HPDE6-E6E7 (cell line): ENCODE data around the gene ZNF784.

Experiments
- DNase-seq: peaks from one replicate; pipeline ENCODE4 v3.0.0; 2011; ENCODE audit warnings: missing footprints; ENCODE audit errors: extremely low spot score

ZNF784 gene

DNA sequence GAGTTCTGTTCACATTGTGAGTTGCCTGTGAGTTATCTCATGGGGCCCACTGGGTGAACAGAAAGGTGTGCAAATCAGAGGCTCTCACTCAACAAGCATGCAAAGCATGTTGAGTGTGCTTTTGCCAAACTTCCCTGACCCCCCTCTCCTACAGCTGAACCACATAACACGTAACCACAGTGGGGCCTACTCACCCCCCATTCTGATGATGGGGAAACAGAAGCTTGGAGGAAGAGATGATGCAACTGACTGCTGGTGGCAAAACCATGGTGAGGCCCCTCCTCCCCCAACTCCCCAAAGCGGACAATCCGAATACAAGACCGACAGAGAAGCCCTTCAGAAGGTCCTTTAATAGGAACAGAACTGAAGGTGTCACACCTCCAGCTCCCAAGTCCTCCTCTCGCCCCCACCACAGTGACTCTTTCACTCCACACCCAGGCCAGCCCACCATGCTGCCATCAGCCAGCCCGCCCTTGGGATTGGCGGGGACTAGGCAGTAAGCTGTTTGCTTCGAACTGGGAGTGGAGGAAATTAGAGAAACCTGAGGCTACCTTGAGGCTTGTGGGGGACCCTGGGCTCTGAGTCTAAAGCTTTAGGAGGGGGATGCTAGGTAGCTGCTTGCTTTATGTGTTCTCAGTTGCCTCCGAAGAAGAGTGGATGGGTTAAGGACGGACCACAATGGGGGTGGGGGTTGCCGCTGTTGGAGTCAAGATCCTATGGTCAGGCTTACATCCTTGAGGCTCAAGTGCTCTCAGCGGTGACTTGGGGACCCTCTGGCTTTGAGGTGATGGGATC is 3.8 kb downstream of the ZNF784 start:
- no peak for DNase-seq

DNA sequence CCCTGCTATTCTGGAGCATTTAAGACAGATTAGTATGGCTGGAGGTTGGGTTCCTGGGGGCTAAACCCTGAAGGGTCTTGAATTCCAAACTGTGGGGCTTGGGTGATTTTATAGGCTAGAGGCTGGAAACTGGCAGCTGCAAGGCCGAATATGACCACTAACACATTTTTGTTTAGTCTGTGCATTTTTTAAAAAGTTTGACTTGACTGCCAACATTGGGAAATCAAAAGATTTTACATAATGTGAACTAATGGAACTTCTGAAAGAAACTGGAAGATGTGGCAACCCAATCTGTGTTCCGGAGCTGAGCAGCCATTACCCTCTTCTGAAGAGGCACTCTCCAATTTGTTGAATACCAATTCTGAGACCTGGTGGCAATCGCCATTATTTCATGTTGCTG is 5.1 kb downstream of the ZNF784 start:
- DNase-seq: no peak

DNA sequence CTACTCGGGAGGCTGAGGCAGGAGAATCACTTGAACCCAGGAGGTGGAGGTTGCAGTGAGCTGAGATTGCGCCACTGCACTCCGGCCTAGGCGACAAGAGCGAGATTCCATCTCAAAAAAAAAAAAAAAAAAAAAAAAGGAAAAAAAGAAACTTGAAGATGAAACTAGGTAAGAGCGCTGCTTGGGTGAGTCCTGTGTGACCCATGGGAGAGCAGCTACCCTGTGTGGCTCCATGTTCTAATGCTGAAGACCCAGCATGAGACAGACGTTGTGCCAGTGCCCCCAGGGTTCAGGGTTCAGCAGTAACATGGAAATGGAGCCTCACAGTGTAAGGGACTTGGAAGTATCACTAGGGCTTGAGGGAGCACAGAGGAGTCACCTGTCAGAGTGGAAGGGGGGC is 5.9 kb downstream of the ZNF784 start:
- DNase-seq: no peak

DNA sequence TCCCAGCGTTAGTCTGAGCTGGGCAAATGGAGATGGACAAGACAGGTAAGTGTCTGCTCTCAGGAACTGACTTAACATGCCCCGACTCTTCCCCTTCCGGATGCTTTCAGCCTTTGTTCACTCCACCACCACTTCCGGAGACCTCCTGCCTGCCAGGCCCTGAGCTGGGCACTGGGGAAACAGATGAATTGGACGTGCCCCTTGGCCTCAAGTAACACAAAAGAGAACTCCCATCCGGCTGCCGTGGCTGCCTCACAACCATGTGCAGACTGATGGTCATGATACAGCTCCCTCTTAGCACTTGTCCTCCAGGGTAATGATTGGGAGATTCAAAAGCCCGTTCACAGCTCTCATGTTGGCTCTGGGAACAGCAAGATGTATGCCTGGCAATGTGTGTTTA is 6.9 kb downstream of the ZNF784 start:
- no peak for DNase-seq

DNA sequence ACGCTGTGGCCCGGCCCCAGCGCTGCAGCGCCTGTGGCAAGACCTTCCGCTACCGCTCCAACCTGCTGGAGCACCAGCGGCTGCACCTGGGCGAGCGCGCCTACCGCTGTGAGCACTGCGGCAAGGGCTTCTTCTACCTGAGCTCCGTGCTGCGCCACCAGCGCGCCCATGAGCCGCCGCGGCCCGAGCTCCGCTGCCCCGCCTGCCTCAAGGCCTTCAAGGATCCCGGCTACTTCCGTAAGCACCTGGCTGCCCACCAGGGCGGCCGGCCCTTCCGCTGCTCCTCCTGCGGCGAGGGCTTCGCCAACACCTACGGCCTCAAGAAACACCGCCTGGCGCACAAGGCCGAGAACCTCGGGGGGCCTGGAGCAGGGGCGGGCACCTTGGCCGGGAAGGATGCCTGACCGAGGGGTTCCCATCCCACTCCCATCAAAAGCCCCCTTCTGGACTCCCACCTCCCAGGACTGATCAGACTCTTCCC is 7.9 kb downstream of the ZNF784 start:
- no peak for DNase-seq

DNA sequence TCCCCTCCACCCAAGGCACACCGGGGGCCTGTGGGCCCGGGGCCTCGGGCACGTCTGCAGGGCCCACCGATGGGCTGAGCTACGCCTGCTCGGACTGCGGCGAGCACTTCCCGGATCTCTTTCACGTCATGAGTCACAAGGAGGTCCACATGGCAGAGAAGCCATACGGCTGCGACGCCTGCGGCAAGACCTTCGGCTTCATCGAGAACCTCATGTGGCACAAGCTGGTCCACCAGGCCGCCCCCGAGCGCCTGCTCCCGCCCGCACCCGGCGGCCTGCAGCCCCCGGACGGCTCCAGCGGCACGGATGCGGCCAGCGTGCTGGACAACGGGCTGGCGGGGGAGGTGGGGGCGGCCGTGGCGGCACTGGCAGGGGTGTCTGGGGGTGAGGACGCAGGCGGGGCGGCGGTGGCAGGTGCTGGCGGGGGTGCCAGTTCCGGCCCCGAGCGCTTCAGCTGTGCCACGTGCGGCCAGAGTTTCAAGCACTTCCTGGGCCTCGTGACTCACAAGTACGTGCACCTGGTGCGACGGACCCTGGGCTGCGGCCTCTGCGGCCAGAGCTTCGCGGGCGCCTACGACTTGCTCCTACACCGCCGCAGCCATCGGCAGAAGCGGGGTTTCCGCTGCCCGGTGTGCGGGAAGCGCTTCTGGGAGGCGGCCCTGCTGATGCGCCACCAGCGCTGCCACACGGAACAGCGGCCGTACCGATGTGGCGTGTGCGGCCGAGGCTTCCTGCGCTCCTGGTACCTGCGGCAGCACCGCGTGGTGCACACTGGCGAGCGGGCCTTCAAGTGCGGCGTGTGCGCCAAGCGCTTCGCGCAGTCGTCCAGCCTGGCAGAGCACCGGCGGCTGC is 8.6 kb downstream of the ZNF784 start:
- DNase-seq: no peak

DNA sequence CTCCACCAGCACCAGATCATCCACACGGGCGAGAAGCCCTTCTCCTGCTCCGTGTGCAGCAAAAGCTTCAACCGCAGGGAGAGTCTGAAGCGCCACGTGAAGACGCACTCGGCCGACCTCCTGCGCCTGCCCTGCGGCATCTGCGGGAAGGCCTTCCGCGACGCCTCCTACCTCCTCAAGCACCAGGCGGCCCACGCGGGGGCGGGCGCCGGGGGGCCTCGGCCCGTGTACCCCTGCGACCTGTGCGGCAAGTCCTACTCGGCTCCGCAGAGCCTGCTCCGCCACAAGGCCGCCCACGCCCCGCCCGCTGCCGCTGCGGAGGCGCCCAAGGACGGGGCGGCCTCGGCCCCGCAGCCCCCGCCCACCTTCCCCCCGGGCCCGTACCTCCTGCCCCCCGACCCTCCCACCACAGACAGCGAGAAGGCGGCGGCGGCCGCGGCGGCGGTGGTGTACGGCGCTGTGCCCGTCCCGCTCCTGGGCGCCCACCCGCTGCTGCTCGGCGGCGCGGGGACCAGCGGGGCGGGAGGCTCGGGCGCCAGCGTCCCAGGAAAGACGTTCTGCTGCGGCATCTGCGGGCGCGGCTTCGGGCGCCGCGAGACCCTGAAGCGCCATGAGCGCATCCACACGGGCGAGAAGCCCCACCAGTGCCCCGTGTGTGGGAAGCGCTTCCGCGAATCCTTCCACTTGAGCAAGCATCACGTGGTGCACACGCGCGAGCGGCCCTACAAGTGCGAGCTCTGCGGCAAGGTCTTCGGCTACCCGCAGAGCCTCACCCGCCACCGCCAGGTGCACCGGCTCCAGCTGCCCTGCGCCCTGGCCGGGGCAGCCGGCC is 9.4 kb downstream of the ZNF784 start:
- DNase-seq: no peak

DNA sequence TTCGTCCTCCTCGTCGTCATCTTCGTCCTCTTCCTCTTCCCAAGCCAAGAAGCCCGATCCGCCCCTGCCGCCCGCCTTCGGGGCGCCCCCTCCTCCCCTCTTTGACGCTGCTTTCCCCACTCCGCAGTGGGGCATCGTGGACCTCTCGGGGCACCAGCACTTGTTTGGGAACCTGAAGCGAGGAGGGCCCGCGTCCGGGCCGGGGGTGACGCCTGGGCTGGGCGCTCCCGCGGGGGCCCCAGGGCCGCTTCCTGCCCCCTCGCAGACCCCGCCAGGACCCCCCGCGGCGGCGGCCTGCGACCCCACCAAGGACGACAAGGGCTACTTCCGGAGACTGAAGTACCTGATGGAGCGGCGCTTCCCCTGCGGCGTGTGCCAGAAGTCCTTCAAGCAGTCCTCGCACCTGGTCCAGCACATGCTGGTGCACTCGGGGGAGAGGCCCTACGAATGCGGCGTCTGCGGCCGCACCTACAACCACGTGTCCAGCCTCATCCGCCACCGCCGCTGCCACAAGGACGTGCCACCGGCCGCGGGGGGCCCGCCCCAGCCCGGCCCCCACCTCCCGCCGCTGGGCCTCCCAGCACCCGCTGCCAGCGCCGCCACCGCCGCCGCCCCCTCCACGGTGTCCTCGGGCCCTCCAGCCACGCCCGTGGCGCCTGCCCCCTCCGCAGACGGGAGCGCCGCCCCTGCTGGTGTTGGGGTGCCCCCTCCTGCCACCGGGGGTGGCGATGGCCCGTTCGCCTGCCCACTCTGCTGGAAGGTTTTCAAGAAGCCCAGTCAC is 10.2 kb downstream of the ZNF784 start:
- no peak for DNase-seq

DNA sequence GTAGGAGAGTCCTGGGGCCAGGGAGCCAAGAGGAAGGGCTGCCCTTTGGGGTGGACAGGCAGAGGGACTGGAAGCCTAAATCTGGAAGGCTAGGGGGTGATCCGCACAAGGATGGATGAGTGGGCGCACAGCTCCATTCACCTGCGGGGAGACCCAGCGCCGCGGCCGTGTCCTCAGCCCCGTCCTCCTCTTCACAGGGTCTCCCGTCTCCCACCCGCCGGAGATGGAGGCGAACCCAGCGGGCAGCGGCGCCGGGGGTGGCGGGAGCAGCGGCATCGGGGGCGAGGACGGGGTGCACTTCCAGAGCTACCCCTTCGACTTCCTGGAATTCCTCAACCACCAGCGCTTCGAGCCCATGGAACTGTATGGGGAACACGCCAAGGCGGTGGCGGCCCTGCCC is 11.0 kb downstream of the ZNF784 start:
- no peak for DNase-seq

DNA sequence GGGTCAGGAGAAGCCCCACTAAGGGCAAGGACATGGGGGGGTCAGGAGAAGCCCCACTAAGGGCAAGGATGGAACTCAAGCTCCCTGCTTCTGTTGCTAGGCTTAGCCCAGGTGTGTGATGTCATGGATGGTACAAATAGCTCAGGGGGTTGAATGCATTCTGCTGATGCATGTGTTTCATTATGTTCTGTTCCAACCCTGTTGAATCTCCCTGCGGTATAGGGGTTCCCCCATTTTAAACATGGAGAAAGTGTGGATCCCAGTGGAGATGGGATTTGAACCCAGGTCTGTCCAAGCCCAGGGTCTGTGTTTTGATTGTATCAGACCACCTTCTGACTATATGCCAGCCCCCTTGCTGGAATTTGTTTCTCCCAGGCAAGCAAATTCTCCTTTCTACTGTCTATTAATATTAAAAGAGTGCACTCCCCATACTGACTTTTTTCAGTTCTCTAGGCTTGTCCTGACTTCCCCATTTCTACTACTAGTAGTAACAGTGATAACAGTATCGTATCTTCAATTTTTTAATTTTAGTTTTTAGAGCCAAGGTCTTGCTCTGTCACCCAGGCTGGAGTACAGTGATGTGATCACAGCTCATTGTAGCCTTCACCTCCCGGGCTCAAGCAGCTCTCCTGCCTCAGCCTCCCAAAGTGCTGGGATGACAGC is 12.3 kb downstream of the ZNF784 start:
- no peak for DNase-seq

DNA sequence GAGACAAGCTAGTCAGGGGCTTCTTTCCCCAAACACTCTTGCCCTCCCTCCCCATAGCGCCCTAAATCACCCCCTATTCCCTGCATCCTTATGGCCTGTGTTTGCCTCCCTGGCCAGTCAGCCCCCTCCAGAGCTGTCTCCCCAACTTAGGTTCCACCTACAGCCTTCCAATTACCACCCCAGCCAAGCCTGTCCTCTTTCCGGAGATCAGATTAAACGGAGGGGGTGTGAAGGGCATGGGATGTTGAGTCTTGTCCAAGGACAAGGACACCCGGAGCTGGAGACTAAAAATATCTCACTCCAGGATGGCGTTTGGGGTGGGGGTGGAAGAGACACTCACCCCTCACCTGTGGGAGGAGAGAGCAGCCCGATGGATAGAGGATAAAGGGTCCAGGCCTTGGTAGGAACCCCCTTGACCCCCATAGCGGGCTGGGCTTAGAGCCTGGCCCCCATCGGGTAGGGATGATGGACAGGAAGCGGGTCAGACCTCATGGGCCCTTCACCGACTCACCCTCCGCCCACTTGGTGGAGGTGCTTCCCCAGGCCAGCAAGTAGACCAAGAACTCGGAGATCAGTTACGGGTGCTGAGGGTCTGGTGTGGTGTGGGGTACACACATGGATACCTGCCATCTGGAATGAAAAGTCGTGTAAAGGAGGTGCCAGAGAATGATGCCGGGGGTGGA is 12.9 kb downstream of the ZNF784 start:
- DNase-seq: no peak

DNA sequence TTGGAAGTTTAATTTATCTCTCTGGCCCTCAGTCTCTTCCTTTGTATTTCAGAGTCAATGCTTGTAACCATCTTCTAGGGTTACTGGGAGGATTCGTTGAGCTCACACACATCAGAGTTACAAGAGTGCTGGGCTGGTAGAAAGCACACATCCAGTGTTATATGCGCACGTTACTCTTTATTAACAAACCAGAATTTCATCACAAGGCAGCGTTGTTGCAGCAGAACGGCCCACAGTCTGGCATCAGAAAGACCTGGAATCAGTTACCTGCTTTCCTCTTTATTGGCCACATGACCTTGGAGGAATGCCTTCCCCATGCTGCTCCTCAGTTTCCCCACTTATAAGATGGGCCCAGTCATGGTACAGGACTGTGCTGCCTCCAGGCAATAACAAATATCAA is 15.0 kb downstream of the ZNF784 start:
- DNase-seq: no peak

DNA sequence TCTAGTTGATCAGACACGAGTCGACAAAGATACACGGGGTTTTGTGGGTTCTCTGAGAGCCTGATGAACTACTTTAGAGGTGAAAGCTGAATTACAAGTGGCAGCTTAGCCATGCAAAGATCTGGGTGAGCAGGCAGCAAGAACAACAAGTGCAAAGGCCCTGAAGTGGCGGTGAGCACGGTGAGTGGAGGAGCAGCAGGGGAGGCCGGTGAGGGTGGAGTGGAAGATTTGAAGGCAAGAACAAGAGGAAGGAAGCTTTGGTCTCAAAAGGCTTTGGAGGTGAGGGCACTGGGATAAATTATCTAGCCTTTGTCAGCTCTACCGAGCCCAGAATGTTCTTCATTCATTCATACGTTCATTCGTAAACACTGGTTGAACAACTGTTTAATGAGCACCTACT is 17.5 kb downstream of the ZNF784 start:
- no peak for DNase-seq

DNA sequence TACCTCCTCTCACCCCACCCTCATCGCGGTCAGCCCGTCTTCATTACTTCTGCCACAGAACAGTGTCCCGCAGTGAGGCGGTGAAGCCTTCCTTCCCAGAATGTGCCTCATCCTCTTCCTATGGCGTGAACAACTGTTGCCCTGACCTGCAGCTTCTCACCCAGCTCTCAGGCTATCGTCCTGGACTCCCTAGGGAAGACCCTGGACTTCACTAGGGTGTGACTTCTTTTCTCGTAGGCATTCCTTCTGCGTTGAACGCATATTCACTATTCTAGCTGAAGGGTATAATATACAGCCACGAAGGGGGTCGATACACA is 17.9 kb downstream of the ZNF784 start:
- no peak for DNase-seq

DNA sequence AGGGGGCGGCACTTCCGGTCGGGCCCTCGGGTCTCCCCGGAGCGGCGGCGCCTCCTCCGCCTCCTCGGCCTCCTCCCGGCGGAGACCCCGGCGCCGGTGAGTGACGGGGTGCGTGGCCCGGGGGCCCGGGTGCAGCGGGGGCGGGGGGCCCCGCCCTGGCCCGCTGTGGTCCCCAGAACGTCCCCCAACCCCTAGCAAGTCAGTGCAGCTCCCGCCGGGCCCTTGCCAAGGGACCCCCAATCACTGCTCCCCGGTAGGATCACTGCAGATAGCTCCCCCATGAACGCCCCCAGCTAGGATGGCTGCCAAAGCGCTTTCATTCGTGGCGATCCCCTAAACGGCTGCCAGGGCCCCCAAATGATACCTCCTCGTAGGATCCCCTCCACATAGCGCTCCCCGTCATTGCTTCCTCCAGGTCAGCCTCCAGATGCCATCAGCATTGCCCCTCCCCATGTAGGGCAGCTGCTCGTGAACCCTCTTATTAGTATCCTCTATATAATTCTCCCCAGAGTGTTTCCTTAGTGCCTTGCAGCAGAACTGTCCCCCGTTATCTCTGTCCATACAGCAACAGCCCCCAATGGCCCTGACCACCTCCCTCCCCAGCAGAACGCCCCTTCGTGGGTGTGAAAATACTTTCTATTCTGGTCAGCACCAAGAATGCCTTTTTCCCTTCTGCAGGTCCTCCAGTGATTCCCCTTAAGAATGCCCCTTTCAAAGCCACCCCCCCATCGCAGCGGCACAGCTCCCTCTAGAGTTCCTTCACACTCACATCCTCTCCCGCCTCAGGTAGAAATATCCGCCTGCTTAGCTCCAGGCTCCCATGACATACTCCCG is 18.5 kb downstream of the ZNF784 start, which contains the start of gene ZNF865:
Gene ZNF865, plus strand, starts transcription at position 11 of the 834 bp plus-strand sequence. CDS start 7,972 bp downstream, outside the sequence.
- peak; percentile 72 for DNase-seq

DNA sequence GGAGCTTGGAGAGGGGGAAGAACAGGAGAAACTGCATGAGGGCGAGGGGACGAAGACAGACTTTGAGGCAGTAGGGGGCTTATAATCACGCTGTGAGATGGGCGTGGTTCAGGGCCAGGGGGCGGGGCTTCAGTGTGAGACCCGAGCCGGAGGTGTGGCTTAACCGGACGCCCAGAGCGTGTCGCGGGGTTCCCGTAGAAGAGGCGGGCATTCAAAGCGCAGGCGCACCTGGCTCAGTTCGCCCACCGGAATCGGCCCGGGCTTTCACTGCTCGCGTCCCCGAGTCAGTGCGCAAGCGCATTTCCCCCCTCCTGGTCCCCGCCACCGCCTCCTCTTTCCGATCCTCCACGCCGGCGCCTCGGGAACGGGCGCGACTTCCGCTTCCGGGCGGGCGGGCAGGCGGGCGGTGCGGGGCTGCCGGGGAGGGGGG is 19.1 kb downstream of the ZNF784 start:
- peak; percentile 95 for DNase-seq

DNA sequence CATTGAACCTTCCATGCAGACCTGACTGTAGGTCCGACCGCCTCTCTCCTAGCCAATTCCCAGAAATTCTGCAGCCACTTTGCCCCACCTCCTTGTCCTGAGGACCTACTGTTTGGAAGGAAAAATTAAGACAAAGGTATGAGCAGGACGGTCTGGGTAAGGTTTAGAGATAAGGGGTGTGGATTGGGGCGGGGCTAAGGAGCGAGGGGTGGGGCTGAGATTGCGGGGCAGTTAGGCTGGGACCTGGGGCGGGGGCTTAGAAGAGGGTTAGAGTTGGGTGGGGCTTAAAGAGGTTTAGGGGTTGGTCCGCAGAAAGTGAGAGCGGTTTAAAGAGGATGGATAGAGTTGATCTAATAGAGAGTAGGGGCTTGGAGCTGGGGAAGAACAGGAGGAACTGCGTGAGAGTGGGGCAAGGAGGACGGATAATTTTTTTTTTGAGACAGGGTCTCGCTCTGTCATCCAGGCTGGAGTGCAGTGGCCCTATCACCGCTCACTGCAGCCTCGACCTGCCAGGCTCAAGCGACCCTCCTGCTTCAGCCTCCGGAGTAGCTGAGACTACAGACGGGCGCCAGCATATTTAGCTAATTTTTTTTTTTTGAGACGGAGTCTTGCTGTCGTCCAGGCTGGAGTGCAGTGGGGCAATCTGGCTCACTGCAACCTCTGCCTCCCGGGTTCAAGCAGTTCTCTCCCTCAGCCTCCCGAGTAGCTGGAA is 20.6 kb downstream of the ZNF784 start:
- no peak for DNase-seq

DNA sequence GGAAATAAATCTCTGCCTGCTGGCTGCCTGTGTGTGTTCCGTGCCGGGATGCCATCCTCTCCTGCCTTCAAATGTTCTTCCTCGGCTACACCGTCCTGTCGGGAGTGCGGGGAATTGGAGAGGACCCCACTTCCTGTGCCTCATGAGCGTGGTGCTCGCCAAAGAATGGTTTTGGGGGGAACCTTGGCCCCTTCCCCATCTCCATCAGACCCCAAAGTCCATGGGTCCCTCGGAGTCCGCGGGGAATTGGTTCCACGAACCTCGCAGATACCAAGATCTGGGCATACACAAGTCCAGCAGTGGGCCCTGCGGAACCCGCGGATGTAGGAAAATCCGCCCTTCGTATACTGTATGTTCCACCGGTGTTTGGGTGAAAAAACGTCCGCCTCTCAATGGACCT is 21.3 kb downstream of the ZNF784 start:
- no peak for DNase-seq
